K562 (cell line): Measurements from ENCODE around the gene AGAP3. TPM values are rescaled to one million over a fixed set of nuclear protein-coding genes. Genes with fewer than 3 reads are reported as not detected.

ENCODE experiments used
- CBX8 ChIP-seq: fragments of 200-600 bp; sonication (generic); IDR thresholded peaks from 2 replicates; pipeline ENCODE4 v1.6.1; 2012; ENCODE audit warnings: borderline replicate concordance, mixed run types, low read depth, mild to moderate bottlenecking, moderate library complexity, mixed read lengths, low read length, control low read depth, inconsistent platforms; ENCODE audit not compliant: poor library complexity, severe bottlenecking; ENCODE audit errors: extremely low read depth
- ETS1 ChIP-seq: conservative IDR thresholded peaks from 2 replicates; pipeline ENCODE4 v1.6.1; 2011; ENCODE audit warnings: low read depth, mild to moderate bottlenecking, low read length; ENCODE audit not compliant: control insufficient read depth
- ID3 ChIP-seq, 2 experiments: fragments of 250-450 bp in 1 of 2; fragments of 450-650 bp in 1 of 2; sonication (Bioruptor Pico) in 1 of 2; IDR thresholded peaks; 2 replicates each; pipeline versions ENCODE4 v1.6.1 to v1.8.0; 2016 to 2021; ENCODE audit warnings: mild to moderate bottlenecking in 2 of 2, moderate library complexity in 2 of 2, missing compliant biosample characterization in 1 of 2, missing genetic modification characterization in 1 of 2
- NEUROD1 ChIP-seq: fragments of 150-350 bp; IDR thresholded peaks from 2 replicates; pipeline ENCODE4 v1.6.1; 2014; ENCODE audit warnings: borderline replicate concordance, low read length, low read depth; ENCODE audit not compliant: partially characterized antibody
- RBM22 ChIP-seq: fragments of 200-400 bp; formaldehyde crosslinking; IDR thresholded peaks from 2 replicates; pipeline ENCODE4 v1.6.1; 2018; ENCODE audit warnings: low read length, low read depth; ENCODE audit not compliant: poor library complexity, severe bottlenecking
- RREB1 ChIP-seq: fragments of 250-450 bp; sonication (Bioruptor Pico); IDR thresholded peaks from 2 replicates; pipeline ENCODE4 v1.4.0; 2020
- SNIP1 ChIP-seq: fragments of 450-650 bp; IDR thresholded peaks from 2 replicates; pipeline ENCODE4 v1.7.1; 2017; ENCODE audit warnings: low read depth, mild to moderate bottlenecking
- TEAD4 ChIP-seq, 2 experiments: sonication (generic) in 1 of 2; formaldehyde crosslinking in 1 of 2; IDR thresholded peaks; 2 replicates each; pipeline versions ENCODE4 v1.6.1 to v1.8.0; 2012 to 2022; ENCODE audit warnings: borderline replicate concordance in 1 of 2, inconsistent platforms in 1 of 2, low read length in 1 of 2, mild to moderate bottlenecking in 1 of 2, missing genetic modification reagents in 1 of 2
- THRA ChIP-seq: fragments of 450-650 bp; IDR thresholded peaks from 2 replicates; pipeline ENCODE4 v1.6.1; 2017; ENCODE audit warnings: mild to moderate bottlenecking, moderate library complexity
- polyA plus RNA-seq, 8 experiments: library from polyadenylated mRNA; depleted of rRNA in 4 of 8; stranded (reverse) in 5 of 8; unstranded in 3 of 8; fragments of >200 nt; fragmentation: Nextera tagmentation in 2 of 8; fragmentation: Illumina TruSeq in 1 of 8; extraction: Ambion mirVana in 2 of 8; extraction: Trizol in 1 of 8; gene quantifications; 2 replicates each; pipeline versions ENCODE4 v1.2.1 to v1.2.3, GENCODE V29; 2011 to 2014; ENCODE audit warnings: inconsistent platforms in 1 of 8, missing spikeins in 1 of 8
- total RNA-seq, 7 experiments: library from RNA; depleted of rRNA in 6 of 7; stranded (reverse); fragments of >200 nt in 6 of 7; fragmentation: Illumina TruSeq in 2 of 7; extraction: Trizol in 2 of 7; gene quantifications; 2 replicates each; pipeline versions ENCODE4 v1.2.1 to v1.2.3, GENCODE V29; 2011 to 2021; ENCODE audit warnings: low replicate concordance in 1 of 7
- TF ChIP-seq, protein P1 (sequence below), 3 experiments: fragments of 200-800 bp in 1 of 3; fragments of 250-450 bp in 1 of 3; fragments of 450-650 bp in 1 of 3; sonication (Bioruptor Pico) in 1 of 3; sonication (Bioruptor generic) in 1 of 3; formaldehyde crosslinking in 1 of 3; IDR thresholded peaks; 2 replicates each; pipeline versions ENCODE4 v1.6.1 to v1.8.0; 2016 to 2022; ENCODE audit warnings: mild to moderate bottlenecking in 2 of 3, missing genetic modification characterization in 2 of 3, missing compliant biosample characterization in 1 of 3, moderate library complexity in 1 of 3

Gene AGAP3
- total and polyA plus RNA-seq, 9 of the 15 experiments (the other 6 are each of a cell fraction or from before 2014, with no cell fraction given): 3.4 to 208 (median 62.2) TPM

GRCh38 chr7:151091431-151091830, 5.2 kb downstream of the AGAP3 start (continued):
- TF ChIP-seq ETS1: peak; percentile 62; the same call in 1 of the 2 replicates
- TF ChIP-seq CBX8: no peak
- peak; percentile 45 for TF ChIP-seq TEAD4 (IDR thresholded peaks at IDR 0.05; ENCODE audit: low read length)
- TF ChIP-seq TEAD4 (CRISPR knock-in tag; IDR thresholded peaks at IDR 0.05; ENCODE audit: borderline replicate concordance): no peak
- TF ChIP-seq, protein P1, sequence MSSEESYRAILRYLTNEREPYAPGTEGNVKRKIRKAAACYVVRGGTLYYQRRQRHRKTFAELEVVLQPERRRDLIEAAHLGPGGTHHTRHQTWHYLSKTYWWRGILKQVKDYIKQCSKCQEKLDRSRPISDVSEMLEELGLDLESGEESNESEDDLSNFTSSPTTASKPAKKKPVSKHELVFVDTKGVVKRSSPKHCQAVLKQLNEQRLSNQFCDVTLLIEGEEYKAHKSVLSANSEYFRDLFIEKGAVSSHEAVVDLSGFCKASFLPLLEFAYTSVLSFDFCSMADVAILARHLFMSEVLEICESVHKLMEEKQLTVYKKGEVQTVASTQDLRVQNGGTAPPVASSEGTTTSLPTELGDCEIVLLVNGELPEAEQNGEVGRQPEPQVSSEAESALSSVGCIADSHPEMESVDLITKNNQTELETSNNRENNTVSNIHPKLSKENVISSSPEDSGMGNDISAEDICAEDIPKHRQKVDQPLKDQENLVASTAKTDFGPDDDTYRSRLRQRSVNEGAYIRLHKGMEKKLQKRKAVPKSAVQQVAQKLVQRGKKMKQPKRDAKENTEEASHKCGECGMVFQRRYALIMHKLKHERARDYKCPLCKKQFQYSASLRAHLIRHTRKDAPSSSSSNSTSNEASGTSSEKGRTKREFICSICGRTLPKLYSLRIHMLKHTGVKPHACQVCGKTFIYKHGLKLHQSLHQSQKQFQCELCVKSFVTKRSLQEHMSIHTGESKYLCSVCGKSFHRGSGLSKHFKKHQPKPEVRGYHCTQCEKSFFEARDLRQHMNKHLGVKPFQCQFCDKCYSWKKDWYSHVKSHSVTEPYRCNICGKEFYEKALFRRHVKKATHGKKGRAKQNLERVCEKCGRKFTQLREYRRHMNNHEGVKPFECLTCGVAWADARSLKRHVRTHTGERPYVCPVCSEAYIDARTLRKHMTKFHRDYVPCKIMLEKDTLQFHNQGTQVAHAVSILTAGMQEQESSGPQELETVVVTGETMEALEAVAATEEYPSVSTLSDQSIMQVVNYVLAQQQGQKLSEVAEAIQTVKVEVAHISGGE (CRISPR knock-in tag; IDR thresholded peaks at IDR 0.05): no peak
- TF ChIP-seq ID3 (CRISPR knock-in tag; IDR thresholded peaks at IDR 0.05): no peak
- 0 out of 2 replicates have a peak, but pooled peaks have one; percentile 26 for TF ChIP-seq ID3 (tag; IDR thresholded peaks at IDR 0.05)
- no peak for TF ChIP-seq NEUROD1
- TF ChIP-seq THRA: no peak
- TF ChIP-seq RREB1: no peak
- TF ChIP-seq SNIP1: no peak
- no peak for TF ChIP-seq RBM22
